ENCODE results near the gene TNN. TPM values are rescaled to one million over a fixed set of nuclear protein-coding genes. Genes with fewer than 3 reads are reported as not detected.

Gene TNN
- total and polyA plus RNA-seq, 8 donors, result 0.38 to 2.5 (median 1.9) TPM; not detected in 1

- ATAC-seq (no peak), DNase-seq (no peak)
- intact Hi-C loops (cut with DNase I), result no loop called here
- H3K4me3 ChIP-seq, result no peak overlapping the region
- peak overlapping the region in 1 of 2 donors; percentile 92 for H3K27ac ChIP-seq
- peaks cover 12 to 84% of the 10 kb centered on the region in 2 donors for H3K4me1 ChIP-seq
- peaks cover 0 to 12% of the 10 kb centered on the region in 2 donors for H3K36me3 ChIP-seq
- no peak for TF ChIP-seq CTCF (IDR thresholded peaks at IDR 0.05)
- H3K9me3 ChIP-seq, result no peaks in the 10 kb centered on the region
- H3K27me3 ChIP-seq, result no peaks in the 10 kb centered on the region
Measured at GRCh38 chr1:175185903-175186302, 118.3 kb downstream of the TNN start.

GRCh38 chr1:175186433-175187160 lies 119.0 kb downstream of the TNN start:
- H3K27ac ChIP-seq, result peak overlapping the region in 1 of 2 donors; percentile 92
- TF ChIP-seq CTCF (IDR thresholded peaks at IDR 0.05), result no peak
- DNase-seq (no peak), ATAC-seq (no peak)
- H3K27me3 ChIP-seq, result no peaks in the 10 kb centered on the region
- H3K9me3 ChIP-seq, result no peaks in the 10 kb centered on the region
- intact Hi-C loops (cut with DNase I), result no loop called here
- H3K4me3 ChIP-seq, result no peak overlapping the region
- H3K36me3 ChIP-seq, result peaks cover 0 to 12% of the 10 kb centered on the region in 2 donors
- H3K4me1 ChIP-seq, result peaks cover 17 to 90% of the 10 kb centered on the region in 2 donors

GRCh38 chr1:175188936-175189335 lies 121.3 kb downstream of the TNN start:
- H3K27ac ChIP-seq, result peak overlapping the region; percentile 31 to 92
- peak; percentile 4 for ATAC-seq
- no peaks in the 10 kb centered on the region for H3K27me3 ChIP-seq
- H3K9me3 ChIP-seq, result no peaks in the 10 kb centered on the region
- no peak for TF ChIP-seq CTCF (IDR thresholded peaks at IDR 0.05)
- H3K36me3 ChIP-seq, result no peaks in the 10 kb centered on the region
- H3K4me1 ChIP-seq, result peaks cover 20 to 83% of the 10 kb centered on the region in 2 donors
- intact Hi-C loops (cut with DNase I), result no loop called here
- peak overlapping the region in 1 of 2 donors; percentile 79 for H3K4me3 ChIP-seq
- DNase-seq, result peak in 1 of 4 donors; percentile 64

GRCh38 chr1:175191659-175192058 lies 124.0 kb downstream of the TNN start:
- Histone ChIP-seq H3K9me3 (no peaks in the 10 kb centered on the region), H3K36me3 (no peaks in the 10 kb centered on the region), H3K4me1 (peaks cover 18 to 59% of the 10 kb centered on the region in 2 donors), H3K4me3 (peak overlapping the region; percentile 62 to 79), H3K27ac (peak overlapping the region; percentile 89 to 92), H3K27me3 (no peaks in the 10 kb centered on the region)
- DNase-seq (no peak), ATAC-seq (peak; percentile 43)
- intact Hi-C loops (cut with DNase I), result no loop called here
- TF ChIP-seq CTCF (IDR thresholded peaks at IDR 0.05), result no peak

- Histone ChIP-seq H3K27ac (peak overlapping the region; percentile 89 to 92), H3K27me3 (no peaks in the 10 kb centered on the region), H3K4me3 (peak overlapping the region; percentile 62 to 79), H3K36me3 (no peaks in the 10 kb centered on the region), H3K4me1 (peaks cover 16 to 58% of the 10 kb centered on the region in 2 donors), H3K9me3 (no peaks in the 10 kb centered on the region)
- ATAC-seq (peak; percentile 58), DNase-seq (peak in 3 of 4 donors; percentile 54 to 65 (median 59))
- intact Hi-C loops (cut with DNase I), result no loop called here
- TF ChIP-seq CTCF (IDR thresholded peaks at IDR 0.05), result no peak
Measured at GRCh38 chr1:175192111-175192629, 124.5 kb downstream of the TNN start.

Data from left lung (tissue), 10 donors.